Neural progenitor cell (in vitro differentiated cells): ENCODE results near the gene CRY1.

Experiments
- CTCF ChIP-seq: fragments of 200-600 bp; sonication (generic); IDR thresholded peaks from 2 replicates; pipeline ENCODE4 v1.5.1; 2017; ENCODE audit warnings: antibody characterized with exemption, mild to moderate bottlenecking
- EZH2phosphoT487 ChIP-seq: fragments of 200-600 bp; sonication (generic); IDR thresholded peaks from 2 replicates; pipeline ENCODE4 v1.6.1; 2017; ENCODE audit warnings: antibody characterized with exemption

DNA sequence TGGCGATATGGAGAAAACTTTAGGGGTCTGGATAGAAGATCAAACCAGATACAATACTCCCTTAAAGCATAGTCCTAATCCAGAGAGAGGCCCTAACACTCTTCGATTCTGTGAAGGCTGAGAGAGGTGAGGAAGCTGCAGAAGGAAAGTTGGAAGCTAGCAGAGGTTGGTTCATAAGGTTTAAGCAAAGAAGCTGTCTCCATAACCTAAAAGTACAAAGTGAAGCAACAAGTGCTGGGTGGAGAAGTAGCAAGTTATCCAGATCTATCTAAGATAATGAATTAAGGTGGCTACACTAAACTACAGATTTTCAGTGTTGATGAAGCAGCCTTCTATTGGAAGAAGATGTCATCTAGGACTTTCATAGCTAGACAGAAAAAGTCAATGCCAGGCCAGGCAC is 81.8 kb downstream of the CRY1 start:
- TF ChIP-seq CTCF = no peak
- TF ChIP-seq EZH2phosphoT487 = no peak
